ENCODE results near the gene TECTB. TPM values are rescaled to one million over a fixed set of nuclear protein-coding genes. Genes with fewer than 3 reads are reported as not detected.

TECTB gene
- not detected in 5 replicates for total RNA-seq (2022; extraction: Qiagen RNA extraction; ENCODE audit: low read depth)

GRCh38 chr10:112283100-112283499 is at the start of gene TECTB:
Gene TECTB, plus strand, starts transcription at chr10:112283400. Its CDS starts 335 bp downstream, at chr10:112283735.

Other genes starting within 250 kb of the TECTB start
- 5.4 to 8.4 TPM (median 7.6 TPM) in 5 replicates for gene GPAM, start 99.6 kb upstream of the TECTB start, total RNA-seq (2022; extraction: Qiagen RNA extraction; ENCODE audit: low read depth)
- 0.13 to 0.27 TPM (median 0.21 TPM) in 5 replicates for gene ACSL5, start 90.7 kb downstream of the TECTB start, total RNA-seq (2022; extraction: Qiagen RNA extraction; ENCODE audit: low read depth)
- 21.8 to 34.4 TPM (median 31.6 TPM) in 5 replicates for gene ZDHHC6, start 163.5 kb downstream of the TECTB start, total RNA-seq (2022; extraction: Qiagen RNA extraction; ENCODE audit: low read depth)
- gene VTI1A, start 163.8 kb downstream of the TECTB start, total RNA-seq (2022; extraction: Qiagen RNA extraction; ENCODE audit: low read depth) = 12.6 to 15.9 TPM (median 13.9 TPM) in 5 replicates

Data from A549 treated with DMSO at 1 μM for 4 hours (cell line).